ENCODE measurements around the gene CIBAR2.
"Not testable (repeated sequence)": the region's sequence is repeated elsewhere in the genome, so short reads cannot be mapped to it uniquely, and the experiment has no call there.

CIBAR2 gene

GRCh38 chr16:85057212-85057889 lies 54.9 kb downstream of the CIBAR2 start:
- no peak for DNase-seq

GRCh38 chr16:85056211-85056748 lies 56.0 kb downstream of the CIBAR2 start:
- no peak for DNase-seq

GRCh38 chr16:85055493-85056210 lies 56.6 kb downstream of the CIBAR2 start:
- no peak for DNase-seq

- no peak for DNase-seq
Measured at GRCh38 chr16:85054948-85055492, 57.3 kb downstream of the CIBAR2 start.

- not testable (repeated sequence) for DNase-seq
Measured at GRCh38 chr16:85054321-85054720, 58.0 kb downstream of the CIBAR2 start.

- no peak for DNase-seq
Measured at GRCh38 chr16:85052536-85052935, 59.7 kb downstream of the CIBAR2 start.

- DNase-seq = no peak
Measured at GRCh38 chr16:85051683-85052082, 60.6 kb downstream of the CIBAR2 start.

- no peak for DNase-seq
Measured at GRCh38 chr16:85051067-85051581, 61.1 kb downstream of the CIBAR2 start.

- DNase-seq = no peak
Measured at GRCh38 chr16:85049706-85050305, 62.5 kb downstream of the CIBAR2 start.

- no peak for DNase-seq
Measured at GRCh38 chr16:85048921-85049562, 63.2 kb downstream of the CIBAR2 start.
